ENCODE measurements around the gene NXPH2.

DNA sequence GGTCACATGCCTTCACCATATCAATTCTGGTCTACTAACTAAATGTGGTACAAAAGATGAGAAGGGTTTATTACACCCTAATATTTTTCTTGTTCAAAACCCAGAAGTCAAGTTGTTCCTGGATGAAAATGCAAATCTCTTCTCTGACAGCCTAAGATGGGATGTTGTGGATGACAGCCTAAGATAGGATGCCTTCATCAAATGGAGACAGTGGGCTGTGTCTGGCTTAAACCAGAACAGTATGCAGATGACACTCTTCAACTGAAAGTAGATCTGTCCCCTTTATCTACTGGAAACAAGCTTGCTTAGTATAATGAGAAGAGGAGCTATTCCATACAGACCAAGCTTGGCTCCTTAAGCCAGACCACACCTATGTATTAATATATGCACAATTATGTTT is 17.7 kb downstream of the NXPH2 start:
- TF ChIP-seq POLR2A (IDR thresholded peaks at IDR 0.05; ENCODE audit: insufficient read depth in 1 of 2, low read depth in 2 of 2, low read length in 2 of 2) (no peak), THRA (CRISPR knock-in tag; IDR thresholded peaks at IDR 0.05; ENCODE audit: borderline replicate concordance) (no peak), IKZF1 (IDR thresholded peaks at IDR 0.05) (no peak), MXI1 (IDR thresholded peaks at IDR 0.05; ENCODE audit: borderline replicate concordance, low read depth, low read length) (no peak), MYC (CRISPR knock-in tag; IDR thresholded peaks at IDR 0.05; ENCODE audit: borderline replicate concordance) (no peak), TSC22D2 (CRISPR knock-in tag; IDR thresholded peaks at IDR 0.05; ENCODE audit: borderline replicate concordance) (no peak), ZNF18 (CRISPR knock-in tag; IDR thresholded peaks at IDR 0.05; ENCODE audit: insufficient replicate concordance) (no peak), CHD2 (IDR thresholded peaks at IDR 0.05; ENCODE audit: low read depth, low read length) (no peak), POLR2AphosphoS2 (IDR thresholded peaks at IDR 0.05; ENCODE audit: low read depth, low read length) (no peak)
- TF ChIP-seq, protein P1, sequence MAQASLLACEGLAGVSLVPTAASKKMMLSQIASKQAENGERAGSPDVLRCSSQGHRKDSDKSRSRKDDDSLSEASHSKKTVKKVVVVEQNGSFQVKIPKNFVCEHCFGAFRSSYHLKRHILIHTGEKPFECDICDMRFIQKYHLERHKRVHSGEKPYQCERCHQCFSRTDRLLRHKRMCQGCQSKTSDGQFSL (CRISPR knock-in tag; IDR thresholded peaks at IDR 0.05): no peak

Data from HepG2 (cell line).